HEK293T (cell line): ENCODE results near the gene GGT6.

Experiments used
- CTCF ChIA-PET: fragments of 350-600 bp; formaldehyde crosslinking; extraction: SDS; loops from one replicate; lab custom pipeline; 2021; ENCODE audit warnings: antibody characterized with exemption, inconsistent platforms; lab: Yijun Ruan, JAX
- POLR2A ChIA-PET: fragments of 350-600 bp; formaldehyde crosslinking; extraction: SDS; loops from one replicate; lab custom pipeline; 2020; ENCODE audit warnings: antibody characterized with exemption, inconsistent platforms; lab: Yijun Ruan, JAX
- DNase-seq: peaks from one replicate; pipeline ENCODE4 v3.0.0; 2012; ENCODE audit warnings: mixed read lengths; ENCODE audit errors: extremely low spot score
- ARNT ChIP-seq: fragments of 450-650 bp; IDR thresholded peaks from 2 replicates; pipeline ENCODE4 v1.6.1; 2017; ENCODE audit warnings: mild to moderate bottlenecking
- BHLHE40 ChIP-seq: fragments of 450-650 bp; IDR thresholded peaks from 2 replicates; pipeline ENCODE4 v1.6.1; 2016; ENCODE audit warnings: mild to moderate bottlenecking, moderate library complexity, borderline replicate concordance
- CTBP1 ChIP-seq: fragments of 450-650 bp; IDR thresholded peaks from 2 replicates; pipeline ENCODE4 v1.6.1; 2016; ENCODE audit warnings: borderline replicate concordance
- ELF4 ChIP-seq: fragments of 450-650 bp; IDR thresholded peaks from 2 replicates; pipeline ENCODE4 v1.6.1; 2017; ENCODE audit warnings: antibody characterized with exemption
- FOXA1 ChIP-seq: fragments of 450-650 bp; IDR thresholded peaks from 2 replicates; pipeline ENCODE4 v1.6.1; 2016; ENCODE audit warnings: mild to moderate bottlenecking
- FOXK2 ChIP-seq: fragments of 450-650 bp; IDR thresholded peaks from 2 replicates; pipeline ENCODE4 v1.6.1; 2016; ENCODE audit warnings: mild to moderate bottlenecking
- FOXM1 ChIP-seq: fragments of 450-650 bp; IDR thresholded peaks from 2 replicates; pipeline ENCODE4 v1.6.1; 2017; ENCODE audit warnings: mild to moderate bottlenecking, borderline replicate concordance
- HDGF ChIP-seq: fragments of 450-650 bp; IDR thresholded peaks from 2 replicates; pipeline ENCODE4 v1.6.1; 2017; ENCODE audit warnings: antibody characterized with exemption, borderline replicate concordance
- L3MBTL2 ChIP-seq: fragments of 450-650 bp; conservative IDR thresholded peaks from 2 replicates; pipeline ENCODE4 v1.6.1; 2016; ENCODE audit warnings: mild to moderate bottlenecking
- LEF1 ChIP-seq: fragments of 450-650 bp; IDR thresholded peaks from 2 replicates; pipeline ENCODE4 v1.6.1; 2017; ENCODE audit warnings: mild to moderate bottlenecking, borderline replicate concordance
- NFRKB ChIP-seq: fragments of 450-650 bp; IDR thresholded peaks from 2 replicates; pipeline ENCODE4 v1.6.1; 2016; ENCODE audit warnings: mild to moderate bottlenecking, moderate library complexity
- PKNOX1 ChIP-seq: fragments of 450-650 bp; IDR thresholded peaks from 2 replicates; pipeline ENCODE4 v1.6.1; 2016
- SP1 ChIP-seq: fragments of 450-650 bp; IDR thresholded peaks from 2 replicates; pipeline ENCODE4 v1.6.1; 2017
- SUZ12 ChIP-seq: fragments of 450-650 bp; IDR thresholded peaks from 2 replicates; pipeline ENCODE4 v1.6.1; 2016; ENCODE audit warnings: mild to moderate bottlenecking
- TARDBP ChIP-seq: fragments of 450-650 bp; IDR thresholded peaks from 2 replicates; pipeline ENCODE4 v1.6.1; 2016
- ZNF384 ChIP-seq: fragments of 450-650 bp; IDR thresholded peaks from 2 replicates; pipeline ENCODE4 v1.6.1; 2016

Gene GGT6

GRCh38 chr17:4584917-4585637 is 24.7 kb upstream of the GGT6 start:
- no peak for DNase-seq
- TF ChIP-seq HDGF (no peak), SUZ12 (no peak), ARNT (no peak)
- POLR2A ChIA-PET: no interaction called here
- CTCF ChIA-PET: no interaction called here

GRCh38 chr17:4584101-4584916 is 23.9 kb upstream of the GGT6 start, which contains the start of gene SMTNL2:
Gene SMTNL2, plus strand, starts transcription at chr17:4584529. Its CDS starts 77 bp downstream, at chr17:4584606.
- CTCF ChIA-PET: interaction anchor here (0.7 to 0.9 kb wide), 2 partner anchors 41 to 84 kb away, joined by 3 read pairs; no protein-coding TSS in a partner anchor
- DNase-seq: peak; percentile 68
- POLR2A ChIA-PET: interaction anchor here (0.7 to 1.5 kb wide), 5 partner anchors 10 to 146 kb away, joined by 3 to 9 read pairs (median 3); no protein-coding TSS in a partner anchor
- TF ChIP-seq BHLHE40: no peak
- 0 out of 2 replicates have a peak, but pooled peaks have one; percentile 13 for TF ChIP-seq ARNT

- POLR2A ChIA-PET: interaction anchor here (0.7 to 1.5 kb wide), 5 partner anchors 9 to 147 kb away, joined by 3 to 9 read pairs (median 3); no protein-coding TSS in a partner anchor
- CTCF ChIA-PET: interaction anchor here (0.7 to 1.0 kb wide), 4 partner anchors 17 to 83 kb away, joined by 3 to 5 read pairs (median 4); no protein-coding TSS in a partner anchor
- TF ChIP-seq L3MBTL2: no peak
- no peak for TF ChIP-seq FOXK2
- TF ChIP-seq HDGF: no peak
- TF ChIP-seq FOXA1: no peak
- TF ChIP-seq NFRKB: no peak
- TF ChIP-seq PKNOX1: no peak
- TF ChIP-seq SP1: no peak
- no peak for TF ChIP-seq BHLHE40
- TF ChIP-seq LEF1: no peak
- no peak for TF ChIP-seq FOXM1
- no peak for TF ChIP-seq ARNT
- no peak for TF ChIP-seq ELF4
- TF ChIP-seq SUZ12: no peak
- TF ChIP-seq ZNF384: no peak
- no peak for TF ChIP-seq TARDBP
- no peak for TF ChIP-seq CTBP1
- DNase-seq: peak; percentile 80
These were observed 23.4 kb upstream of the GGT6 start for GRCh38 chr17:4583782-4584100.

GRCh38 chr17:4583206-4583605 is 22.8 kb upstream of the GGT6 start:
- ChIA-PET POLR2A (interaction anchor here (1.1 to 1.5 kb wide), 3 partner anchors 9 to 27 kb away, joined by 3 to 9 read pairs (median 7); no protein-coding TSS in a partner anchor), CTCF (interaction anchor here (0.9 to 1.0 kb wide), 3 partner anchors 17 to 83 kb away, joined by 3 to 5 read pairs (median 4); no protein-coding TSS in a partner anchor)

GRCh38 chr17:4582691-4583090 is 22.3 kb upstream of the GGT6 start:
- no peak for DNase-seq
- no peak for TF ChIP-seq PKNOX1
- no peak for TF ChIP-seq BHLHE40
- TF ChIP-seq L3MBTL2: no peak
- no peak for TF ChIP-seq FOXK2
- no peak for TF ChIP-seq ZNF384
- TF ChIP-seq SUZ12: no peak
- TF ChIP-seq NFRKB: no peak
- no peak for TF ChIP-seq CTBP1
- TF ChIP-seq ELF4: no peak
- TF ChIP-seq SP1: no peak
- TF ChIP-seq ARNT: no peak
- POLR2A ChIA-PET: no interaction called here
- CTCF ChIA-PET: interaction anchor here (1.0 kb wide), 1 partner anchor 16 kb away, joined by 4 read pairs; no protein-coding TSS in a partner anchor

More at GRCh38 chr17:4583206-4583605, 22.8 kb upstream of the GGT6 start:
- TF ChIP-seq NFRKB (no peak), HDGF (no peak), ELF4 (no peak), LEF1 (no peak), ARNT (no peak), FOXK2 (no peak), FOXA1 (no peak), TARDBP (no peak), CTBP1 (no peak), FOXM1 (no peak), BHLHE40 (no peak)
- DNase-seq: no peak

- ChIA-PET POLR2A (interaction anchor here (1.0 kb wide), 1 partner anchor 12 kb away, joined by 3 read pairs; no protein-coding TSS in a partner anchor), CTCF (no interaction called here)
- no peak for DNase-seq
- TF ChIP-seq HDGF (no peak), FOXK2 (no peak), L3MBTL2 (no peak), ELF4 (no peak), BHLHE40 (no peak), TARDBP (no peak), SP1 (no peak), LEF1 (no peak)
These were observed 21.7 kb upstream of the GGT6 start for GRCh38 chr17:4582101-4582501.
